NOMO-1 treated with dmso at 0.1 percent for 144 hours (cell line): Measurements from ENCODE around the gene MEGF11.

Source experiments
- DNase-seq: peaks from one replicate; lab custom pipeline; 2025; ENCODE audit not compliant: unreplicated experiment; lab: John Stamatoyannopoulos, UW

Gene MEGF11

DNA sequence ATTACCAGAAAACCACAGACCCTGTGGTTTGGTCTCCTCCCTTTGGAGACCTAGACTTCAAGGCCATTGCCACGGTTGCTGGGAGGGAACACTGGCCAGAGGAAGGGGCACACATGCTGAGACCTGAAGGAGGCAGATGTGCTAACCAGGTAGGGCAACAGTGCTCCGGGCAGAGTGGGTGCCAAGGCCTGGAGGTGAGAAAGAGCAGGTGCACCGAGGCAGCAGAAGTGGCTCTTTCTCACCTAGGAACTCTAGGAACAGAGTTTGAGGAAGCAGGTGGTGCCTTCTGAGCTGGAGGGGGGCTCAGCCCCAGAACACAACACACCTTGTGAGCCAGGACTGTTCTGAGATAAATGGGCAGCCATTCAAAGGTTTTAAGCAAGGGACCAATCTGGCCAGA, 106.1 kb downstream of the MEGF11 start:
- DNase-seq: no peak

DNA sequence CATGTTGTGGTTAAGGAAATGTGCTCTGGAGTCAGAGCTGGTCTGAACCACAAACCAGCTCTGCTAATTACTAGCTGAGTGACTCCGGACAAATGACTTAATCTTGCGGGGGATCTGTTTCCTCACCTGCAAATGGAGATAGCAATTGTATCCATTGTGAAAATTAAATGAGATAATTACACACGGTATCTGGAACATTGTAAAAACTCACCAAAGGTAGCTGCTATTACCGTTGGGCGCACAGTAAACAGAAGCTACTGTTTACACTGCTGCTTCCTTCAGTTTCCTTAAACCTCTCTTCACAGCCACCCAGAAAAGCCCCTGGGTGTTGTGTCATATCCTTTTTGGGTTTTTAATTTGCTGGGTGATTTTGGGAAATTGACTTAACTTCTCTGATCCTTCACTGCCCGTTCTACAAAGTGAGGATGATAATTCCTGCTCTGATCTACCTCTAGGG, 107.8 kb downstream of the MEGF11 start:
- DNase-seq: no peak

DNA sequence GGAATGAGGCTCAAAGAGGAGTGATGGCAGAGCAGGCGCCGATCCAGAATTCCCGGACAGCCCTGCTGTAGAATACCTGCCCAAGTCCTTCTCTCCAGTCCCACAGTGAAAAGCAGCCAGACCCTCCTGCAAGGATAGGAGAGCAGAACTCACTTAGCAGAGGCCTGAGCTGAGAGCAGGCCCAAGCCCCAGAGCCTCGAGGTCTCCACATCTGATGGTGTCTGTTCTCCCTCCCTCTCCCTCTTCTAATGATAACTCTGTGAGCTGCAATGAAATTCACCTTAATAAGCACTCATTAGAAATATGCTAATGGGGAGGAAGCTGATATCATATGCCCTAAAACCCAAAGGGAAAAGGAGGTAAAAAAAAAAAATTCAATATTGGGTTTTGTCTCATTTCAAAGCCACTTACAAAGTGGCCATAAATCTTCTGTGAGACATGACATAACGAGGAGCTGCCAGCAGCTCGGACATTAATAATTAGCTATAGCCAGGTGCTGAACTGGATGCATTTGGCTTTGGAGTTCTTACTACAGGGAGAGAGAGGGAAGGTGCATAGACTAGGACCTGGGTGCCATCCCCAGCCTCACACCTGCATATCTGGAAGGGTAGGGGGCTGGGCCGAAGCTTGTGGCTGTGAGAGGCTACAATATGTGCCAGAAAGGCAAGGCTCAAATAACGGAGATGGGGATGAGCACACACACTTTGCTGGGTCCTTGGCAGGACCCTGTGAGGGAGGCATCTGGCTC, 108.4 kb downstream of the MEGF11 start:
- DNase-seq: peak; percentile 10

DNA sequence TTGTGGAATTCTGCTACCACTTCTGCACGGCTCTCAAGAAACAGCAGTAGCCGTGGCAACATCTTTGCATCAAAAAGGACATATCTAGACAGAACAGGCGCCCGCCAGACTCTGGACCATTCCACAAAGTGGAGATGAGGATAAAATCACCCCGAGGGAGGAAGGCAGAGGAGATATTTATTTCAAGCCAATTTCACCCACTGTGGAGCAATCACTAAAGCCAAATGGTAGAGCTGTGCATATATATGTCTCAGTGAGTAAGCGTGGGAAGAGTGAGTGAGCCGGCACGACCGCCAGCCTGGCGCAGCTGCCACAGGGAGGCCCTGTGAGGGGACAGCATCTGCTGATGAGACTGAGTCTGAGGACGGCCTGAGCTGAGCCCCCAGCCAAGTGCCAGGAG, 111.3 kb downstream of the MEGF11 start:
- DNase-seq: no peak

DNA sequence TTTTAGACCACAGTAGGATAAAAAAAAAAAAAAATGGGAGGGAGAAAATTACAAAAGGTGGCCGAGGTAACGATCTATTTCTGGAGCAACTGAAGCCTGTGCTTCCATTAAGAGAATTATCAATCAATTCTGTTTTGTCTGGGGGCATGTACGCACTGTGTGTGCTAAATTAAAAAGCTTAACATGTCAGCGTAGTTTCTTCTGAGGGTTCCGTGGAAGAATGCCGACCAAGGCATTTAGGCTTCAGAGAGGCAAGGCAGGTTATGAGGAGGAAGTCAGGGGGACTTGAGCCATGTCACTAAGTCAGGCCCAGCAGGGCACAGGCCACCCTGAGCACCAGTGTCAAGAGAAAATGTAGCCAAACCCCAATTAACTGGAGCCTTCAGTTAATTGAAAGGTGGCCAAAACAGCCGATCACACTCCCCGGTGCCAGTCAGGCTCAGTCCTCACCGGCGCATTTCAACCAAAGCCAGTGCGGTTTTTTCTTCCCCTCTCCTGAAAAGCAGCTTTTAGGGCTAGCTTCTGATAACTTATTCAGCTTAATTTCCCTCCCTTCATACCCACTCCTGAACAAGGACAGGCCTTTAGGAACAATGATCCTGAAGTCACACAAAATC, 113.9 kb downstream of the MEGF11 start:
- DNase-seq: no peak

DNA sequence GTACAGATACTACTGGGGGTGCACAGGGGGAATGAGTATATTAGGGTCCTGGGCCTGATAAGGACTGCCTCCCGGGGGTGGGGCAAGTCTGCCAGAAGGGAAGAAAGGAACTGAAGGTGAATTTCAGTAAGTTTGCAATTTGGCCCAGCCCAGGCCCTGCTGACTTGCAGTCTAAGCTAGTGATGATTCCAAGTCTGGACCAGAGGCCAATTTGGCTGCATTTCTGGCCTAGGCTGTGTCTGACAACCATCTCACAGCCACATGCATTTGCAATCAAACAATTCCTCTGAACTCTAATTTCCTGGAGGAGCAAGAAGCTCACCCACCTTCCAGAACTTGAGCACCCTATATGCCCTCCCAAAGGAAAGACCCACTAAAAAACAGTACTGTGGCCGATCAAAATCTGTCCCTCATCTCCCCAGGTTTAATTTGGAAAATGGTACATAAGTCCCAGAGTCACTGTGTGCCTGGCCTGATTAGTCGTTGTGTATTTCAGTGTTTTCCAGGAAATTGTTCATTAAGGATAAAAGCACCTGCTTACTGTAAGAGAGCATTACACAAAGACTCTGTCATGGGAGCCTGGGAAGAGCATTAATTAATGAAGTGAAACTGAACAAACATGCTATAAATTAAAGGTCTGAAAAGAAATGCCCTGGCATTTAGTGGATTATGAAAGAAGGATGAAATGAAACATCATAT, 114.5 kb downstream of the MEGF11 start:
- no peak for DNase-seq

DNA sequence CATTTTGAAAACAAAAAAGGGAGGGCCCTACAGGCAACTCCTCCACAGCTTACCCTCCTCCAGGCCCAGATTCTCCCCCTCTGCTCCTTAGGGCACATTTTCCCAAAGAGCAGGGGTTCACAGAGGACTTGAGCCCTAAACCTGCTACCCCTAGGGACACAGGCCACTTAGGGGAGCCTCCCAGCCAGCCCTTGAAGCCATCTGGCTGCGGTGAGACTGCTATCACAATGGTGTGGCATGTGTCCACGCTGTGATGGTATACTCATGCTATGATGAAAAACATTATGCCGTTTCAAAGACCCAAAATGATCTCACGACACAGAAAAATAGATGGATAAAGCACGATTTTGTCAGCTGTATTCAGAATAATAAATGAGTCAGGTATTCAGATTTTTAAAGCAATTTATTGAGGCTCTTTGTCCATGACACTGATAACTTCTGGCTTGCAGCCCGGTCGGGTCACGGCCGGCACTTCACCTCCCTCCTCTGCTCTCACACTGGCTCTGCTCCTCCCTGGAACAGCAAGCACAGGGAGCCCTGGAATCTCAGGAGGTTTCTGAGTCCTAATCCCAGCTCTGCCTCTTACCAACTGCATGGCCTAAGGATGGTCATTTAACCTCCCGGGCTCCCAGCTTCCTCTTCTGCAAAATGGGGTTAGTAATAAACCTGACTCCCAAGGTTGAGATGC, 115.3 kb downstream of the MEGF11 start:
- no peak for DNase-seq

DNA sequence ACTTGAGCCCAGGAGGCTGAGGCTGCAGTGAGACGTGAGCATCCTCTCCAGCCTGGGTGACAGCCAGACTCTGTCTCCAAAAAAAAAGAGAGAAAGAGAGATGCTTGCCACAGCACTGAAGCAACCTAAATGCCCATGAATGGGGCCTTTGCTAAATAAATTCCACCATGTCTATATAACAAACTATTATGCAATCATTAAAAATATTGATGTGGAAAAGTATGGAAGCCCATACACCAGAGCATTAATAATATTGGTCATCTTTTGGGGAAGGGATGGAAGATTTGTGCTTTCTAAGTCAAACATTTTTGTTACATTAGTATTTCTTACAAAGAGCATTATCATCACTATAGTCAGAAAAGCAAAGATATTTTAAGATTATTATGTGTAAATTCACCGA, 116.6 kb downstream of the MEGF11 start:
- no peak for DNase-seq

DNA sequence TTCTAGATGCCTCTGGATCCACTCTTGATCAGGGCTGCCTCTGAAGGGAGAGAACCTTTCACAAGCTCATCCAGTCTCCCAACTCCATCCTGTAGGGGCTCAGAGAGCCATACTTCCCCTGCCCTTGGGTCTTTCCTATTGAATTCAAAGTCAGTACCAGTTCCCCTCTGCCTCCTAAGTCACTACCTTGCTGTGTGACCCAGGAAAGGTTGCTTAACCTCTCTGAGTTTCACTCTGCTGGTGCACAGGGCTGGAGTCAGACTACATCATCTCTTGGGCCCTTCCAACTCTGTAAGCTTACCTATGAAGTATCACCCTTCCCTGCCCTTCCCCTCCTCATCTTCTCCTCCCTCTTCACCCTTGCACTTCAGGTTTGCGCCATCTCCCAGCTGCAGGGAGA, 117.9 kb downstream of the MEGF11 start:
- DNase-seq: no peak

DNA sequence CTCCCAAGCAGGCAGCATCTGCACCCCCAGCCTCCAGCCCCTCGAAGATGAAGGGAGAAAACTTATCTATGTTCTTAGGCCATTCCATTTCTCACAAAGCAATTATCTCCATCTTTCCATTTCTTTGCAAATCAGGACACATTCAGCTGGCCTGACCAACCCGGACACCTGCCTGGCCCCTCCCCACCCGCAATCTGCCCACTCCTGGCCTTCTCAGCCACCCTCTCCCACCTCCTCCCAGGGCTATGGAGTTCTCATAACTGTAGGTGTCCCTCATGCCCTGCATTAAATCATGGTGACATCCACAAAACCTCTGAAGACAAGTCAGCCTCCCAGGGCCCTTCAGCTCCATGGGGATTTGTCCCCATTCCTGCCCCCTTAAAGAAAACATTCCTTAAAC, 119.3 kb downstream of the MEGF11 start:
- DNase-seq: no peak

DNA sequence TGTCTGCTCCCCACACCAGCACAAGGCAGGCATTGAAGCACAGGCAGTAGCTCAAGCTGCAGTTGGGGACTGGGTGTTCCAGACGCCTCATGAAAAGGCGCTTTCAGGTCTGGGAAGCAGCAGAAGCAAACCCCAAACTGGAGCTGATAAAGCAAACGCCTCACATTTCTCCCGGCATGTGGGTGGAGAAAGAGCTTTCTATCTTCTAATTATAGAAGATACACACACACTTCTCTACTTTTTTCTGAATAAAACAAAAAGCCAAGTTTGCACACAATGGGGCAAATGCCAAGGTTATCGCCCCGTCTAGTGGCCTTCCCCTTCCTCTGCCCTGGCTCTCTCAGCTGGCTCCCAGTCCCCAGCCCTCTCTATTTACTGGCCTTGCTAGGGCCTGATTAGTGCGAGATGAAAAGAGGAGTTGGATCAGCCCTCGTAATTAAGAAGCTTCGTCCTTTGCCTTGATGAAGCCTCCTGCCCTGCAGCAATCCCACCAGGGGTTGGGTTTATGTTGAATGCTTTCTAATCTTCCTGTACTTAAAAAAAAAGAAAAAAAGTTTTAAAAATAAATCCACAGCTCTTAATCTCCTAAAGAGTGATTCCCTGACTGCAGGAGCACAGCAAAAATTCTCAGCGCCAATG, 120.2 kb downstream of the MEGF11 start:
- DNase-seq: no peak

DNA sequence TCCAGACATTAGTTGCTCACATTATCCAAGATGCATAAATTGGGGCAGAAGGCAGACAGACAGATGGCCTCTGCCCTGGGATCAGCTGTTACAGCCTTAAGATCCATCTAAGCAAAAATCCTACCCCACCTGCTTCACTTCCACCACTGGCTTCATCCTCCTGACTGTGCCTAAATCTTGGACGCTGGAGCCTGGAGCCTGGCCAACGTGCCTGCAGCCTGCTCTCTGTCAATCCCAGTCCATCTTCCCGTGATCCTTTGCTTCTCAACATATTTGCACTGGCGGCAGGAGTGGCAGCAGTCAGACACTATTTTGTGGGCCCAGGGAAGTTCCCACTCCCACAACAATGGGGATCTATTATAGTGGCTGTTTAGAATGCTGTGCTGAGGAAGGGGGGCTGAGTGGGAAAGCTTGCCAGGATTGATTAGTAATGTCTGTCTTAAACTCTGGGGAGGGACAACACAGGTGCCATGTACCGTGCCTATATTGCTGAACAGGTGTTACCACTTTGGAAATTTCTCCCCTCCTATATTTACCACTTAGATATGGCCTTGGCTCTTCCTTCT, 121.2 kb downstream of the MEGF11 start:
- no peak for DNase-seq

DNA sequence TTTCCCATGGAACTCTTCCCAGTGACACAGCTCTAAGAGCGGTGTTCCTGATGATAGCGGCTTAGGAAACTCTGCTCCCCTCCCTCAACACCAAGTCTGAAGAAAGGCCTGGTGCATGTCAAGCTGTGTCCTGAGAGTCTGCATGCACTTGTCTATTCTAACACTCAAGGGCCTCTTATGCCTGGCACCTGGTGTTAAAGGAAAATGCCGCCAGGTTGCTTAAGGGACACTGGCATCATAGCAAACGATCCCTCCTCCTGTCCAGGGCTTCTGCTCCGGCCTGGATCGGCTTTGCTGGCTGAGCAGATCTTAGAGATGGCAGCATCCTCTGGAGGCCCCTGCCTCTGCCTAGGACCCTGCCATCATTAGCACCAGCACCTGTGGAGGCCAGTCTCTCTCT, 121.7 kb downstream of the MEGF11 start:
- DNase-seq: no peak

DNA sequence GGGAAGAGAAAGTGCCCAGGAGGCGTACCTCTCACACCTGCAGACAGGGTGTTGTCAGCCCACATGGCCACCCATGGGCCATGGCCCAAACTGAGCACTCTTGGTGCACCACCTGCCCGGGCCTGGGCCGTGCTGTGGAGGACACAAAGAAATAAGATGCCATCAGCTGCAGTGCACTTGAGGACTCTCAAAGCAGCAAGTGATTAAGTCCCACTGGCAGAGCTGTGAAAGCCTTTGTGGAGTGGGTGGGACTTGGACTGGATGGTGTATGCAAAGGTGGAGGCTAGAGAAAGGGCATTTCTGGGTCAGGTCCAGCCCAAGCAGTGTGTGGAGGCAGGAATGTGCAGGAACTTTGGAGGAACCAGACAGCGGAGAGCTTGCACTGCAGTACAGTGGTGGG, 122.3 kb downstream of the MEGF11 start:
- DNase-seq: no peak

DNA sequence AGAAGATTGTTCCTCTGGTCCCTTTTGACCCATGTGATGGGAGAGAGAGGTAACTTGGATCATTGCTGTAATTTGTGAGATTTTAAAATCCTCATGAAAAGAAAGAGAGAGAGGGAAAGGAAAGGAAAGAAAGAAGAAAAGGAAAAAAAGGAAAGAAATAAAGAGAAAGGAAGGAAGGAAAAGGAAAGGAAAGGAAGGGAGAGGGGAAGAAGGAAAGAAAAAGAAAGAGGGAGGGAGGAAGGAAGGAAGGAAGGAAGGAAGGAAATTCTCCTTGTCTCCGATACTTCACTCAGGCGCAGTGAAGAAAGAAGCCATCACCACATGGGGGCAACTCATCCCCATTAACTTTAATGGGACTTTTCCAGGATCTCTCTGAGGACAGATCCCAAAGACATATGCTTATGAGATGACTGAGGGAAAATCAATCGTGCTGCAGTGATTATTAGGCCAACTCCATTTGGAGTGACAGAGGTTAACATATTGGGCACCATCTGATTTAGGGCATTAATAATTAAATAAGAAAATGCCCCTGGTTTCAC, 123.0 kb downstream of the MEGF11 start:
- DNase-seq: no peak

DNA sequence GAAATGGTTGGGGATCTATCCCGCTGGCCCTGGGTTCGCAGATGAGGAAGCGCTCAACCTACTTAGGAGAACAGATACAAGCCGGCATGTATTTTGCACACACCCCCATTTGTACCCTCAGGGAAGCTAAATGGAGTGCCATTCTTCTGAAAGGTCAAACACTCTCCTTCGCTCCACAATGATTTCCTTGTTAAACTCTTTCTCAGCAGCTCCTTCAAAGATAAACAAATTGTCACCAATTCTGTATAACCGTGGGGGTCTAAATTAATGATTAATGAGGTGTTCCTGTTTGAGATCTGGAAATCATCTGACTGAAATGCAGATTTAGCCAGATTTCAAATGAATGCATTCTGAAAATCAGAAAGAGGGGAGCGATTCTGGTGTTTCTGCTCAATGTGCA, 124.0 kb downstream of the MEGF11 start:
- DNase-seq: no peak

DNA sequence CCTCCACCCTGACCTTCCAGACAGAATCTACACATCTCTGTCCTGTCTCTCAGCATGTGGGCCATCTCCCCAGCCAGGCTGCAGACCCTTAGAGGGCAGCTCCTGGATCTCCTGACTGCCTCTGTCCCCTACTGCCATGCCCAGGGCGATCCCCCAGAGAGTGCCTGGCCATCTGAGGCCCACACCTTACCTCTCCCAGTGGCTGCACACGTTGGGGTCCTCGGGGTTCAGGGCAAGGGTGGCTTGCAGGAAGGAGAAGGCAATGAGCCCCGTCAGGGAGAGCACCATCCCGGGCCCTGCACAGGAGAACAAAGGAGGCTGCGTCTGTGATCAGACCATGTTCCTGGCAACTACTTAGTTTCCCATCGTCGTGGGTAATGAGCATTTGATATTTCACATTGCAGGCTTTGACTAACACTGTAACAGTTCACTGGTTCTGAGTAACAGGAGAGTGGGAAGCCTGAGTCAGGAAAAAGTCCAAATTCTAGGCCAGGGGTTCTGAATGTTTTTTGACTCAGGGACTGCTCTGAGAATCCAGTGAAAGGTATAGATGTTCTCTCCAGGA, 125.4 kb downstream of the MEGF11 start:
- no peak for DNase-seq

DNA sequence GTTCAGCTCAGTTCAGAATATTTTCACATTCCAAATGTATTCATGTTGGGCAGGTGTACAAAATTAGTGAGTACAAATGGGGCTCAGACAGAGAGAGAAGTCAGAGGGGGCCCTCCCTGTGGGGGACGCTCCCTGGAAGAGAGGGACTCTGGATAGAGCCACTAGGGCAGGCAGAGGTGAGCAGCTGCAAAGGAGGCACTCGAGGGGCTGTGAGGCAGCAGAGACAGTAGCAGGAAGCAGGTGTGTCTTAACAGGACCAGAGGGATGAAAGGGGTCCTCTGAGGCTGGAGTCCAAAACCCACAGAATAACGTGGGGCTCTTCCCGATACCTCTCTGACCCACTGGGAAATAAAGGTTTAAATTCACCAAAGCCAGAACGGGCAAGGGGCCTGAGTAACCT, 127.1 kb downstream of the MEGF11 start:
- no peak for DNase-seq

DNA sequence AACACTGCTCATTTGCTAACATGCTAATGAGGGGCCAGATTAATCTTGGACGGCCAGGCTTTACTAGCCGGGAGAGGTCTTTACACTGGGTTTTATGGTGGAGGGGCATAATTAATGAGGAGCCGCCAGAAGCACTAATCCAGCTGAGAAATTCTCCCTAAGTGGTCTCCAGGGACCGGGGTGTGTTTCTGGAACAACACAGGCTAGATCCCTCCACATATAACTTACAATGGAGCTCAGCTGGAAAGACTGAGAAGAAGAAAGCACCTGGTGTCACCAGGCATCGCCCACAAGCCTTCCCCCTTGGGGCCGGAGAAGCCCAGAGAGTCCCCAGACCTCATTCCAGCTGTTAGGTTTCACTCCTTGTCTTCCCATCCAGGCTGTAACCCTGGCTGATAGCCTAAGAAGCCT, 127.5 kb downstream of the MEGF11 start:
- no peak for DNase-seq

DNA sequence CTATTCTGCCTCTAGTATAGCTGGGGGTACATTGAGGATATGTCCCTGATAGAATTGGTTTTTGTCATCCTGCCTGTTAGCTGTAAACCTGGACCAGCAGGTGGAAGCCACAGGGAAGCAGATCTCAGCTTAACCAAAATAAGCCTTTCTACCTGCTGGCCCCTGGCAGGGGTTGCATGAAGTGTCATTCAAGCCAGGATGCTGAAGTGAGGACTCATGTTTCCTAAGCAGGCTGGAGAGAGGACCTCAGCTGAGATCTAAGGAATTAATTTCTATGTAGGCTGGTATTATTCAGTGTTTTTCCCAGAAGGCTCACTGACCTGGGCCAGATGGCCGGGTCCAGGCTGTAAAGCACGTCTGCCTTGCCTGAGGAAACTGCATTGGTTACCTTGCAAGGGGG, 128.9 kb downstream of the MEGF11 start:
- no peak for DNase-seq
